H1 (cell line): Measurements from ENCODE around the gene SIGLECL1.

Experiments
- BCL11A ChIP-seq, 2 experiments: IDR thresholded peaks; one replicate each; pipeline ENCODE4 v1.6.1; 2011; ENCODE audit warnings: low read depth in 2 of 2, low read length in 2 of 2, mild to moderate bottlenecking in 2 of 2
- CEBPB ChIP-seq: IDR thresholded peaks from 2 replicates; pipeline ENCODE4 v1.6.1; 2012; ENCODE audit warnings: low read depth, low read length
- CTCF ChIP-seq, 3 experiments: IDR thresholded peaks; 1 replicate in 2 of 3; 2 replicates in 1 of 3; pipeline versions ENCODE4 v1.5.1 to v1.6.1; 2011; ENCODE audit warnings: low read length in 3 of 3, mild to moderate bottlenecking in 3 of 3, inconsistent platforms in 2 of 3, low read depth in 1 of 3, moderate library complexity in 1 of 3; ENCODE audit not compliant: insufficient read depth in 1 of 3; ENCODE audit errors: control extremely low read depth in 1 of 3
- EZH2 ChIP-seq: fragments of 200-600 bp; sonication (generic); IDR thresholded peaks from 2 replicates; pipeline ENCODE4 v1.7.1; 2012; ENCODE audit warnings: low read depth, mild to moderate bottlenecking, moderate library complexity, low read length, inconsistent platforms; ENCODE audit not compliant: severe bottlenecking
- JUND ChIP-seq: IDR thresholded peaks from 2 replicates; pipeline ENCODE4 v1.6.1; 2011; ENCODE audit warnings: mild to moderate bottlenecking, improper control_type of control experiment, low read length
- NRF1 ChIP-seq: IDR thresholded peaks from 2 replicates; pipeline ENCODE4 v1.6.1; 2011; ENCODE audit warnings: mild to moderate bottlenecking, low read depth, low read length, improper control_type of control experiment
- POLR2A ChIP-seq, 2 experiments: IDR thresholded peaks; 1 replicate in 1 of 2; 2 replicates in 1 of 2; pipeline ENCODE4 v1.6.1; 2011; ENCODE audit warnings: low read depth in 2 of 2, low read length in 2 of 2, mild to moderate bottlenecking in 2 of 2; ENCODE audit errors: control extremely low read depth in 1 of 2
- POLR2AphosphoS5 ChIP-seq: IDR thresholded peaks from 2 replicates; pipeline ENCODE4 v1.6.1; 2011; ENCODE audit warnings: low read depth, low read length
- RFX5 ChIP-seq: IDR thresholded peaks from 2 replicates; pipeline ENCODE4 v1.6.1; 2011; ENCODE audit warnings: low read depth, low read length, improper control_type of control experiment, borderline replicate concordance
- RNF2 ChIP-seq: fragments of 200-900, 300-1000 bp; sonication (generic); IDR thresholded peaks from 2 replicates; pipeline ENCODE4 v1.7.1; 2016; ENCODE audit warnings: borderline replicate concordance, low read depth, mild to moderate bottlenecking, antibody characterized with exemption, low read length; ENCODE audit not compliant: poor library complexity, severe bottlenecking; ENCODE audit errors: missing control alignments
- SUZ12 ChIP-seq: fragments of 200-600 bp; sonication (generic); IDR thresholded peaks from 2 replicates; pipeline ENCODE4 v1.6.1; 2012; ENCODE audit warnings: mild to moderate bottlenecking, inconsistent platforms, low read length, moderate library complexity, mixed read lengths
- TF ChIP-seq, protein P1 (sequence below): IDR thresholded peaks from 2 replicates; pipeline ENCODE4 v1.6.1; 2012; ENCODE audit warnings: low read length, inconsistent platforms
- TF ChIP-seq, protein P2 (sequence below): fragments of 300-600 bp; sonication (generic); IDR thresholded peaks from 2 replicates; pipeline ENCODE4 v1.7.1; 2012; ENCODE audit warnings: low read length, moderate library complexity, mild to moderate bottlenecking, inconsistent platforms; ENCODE audit not compliant: insufficient replicate concordance

DNA sequence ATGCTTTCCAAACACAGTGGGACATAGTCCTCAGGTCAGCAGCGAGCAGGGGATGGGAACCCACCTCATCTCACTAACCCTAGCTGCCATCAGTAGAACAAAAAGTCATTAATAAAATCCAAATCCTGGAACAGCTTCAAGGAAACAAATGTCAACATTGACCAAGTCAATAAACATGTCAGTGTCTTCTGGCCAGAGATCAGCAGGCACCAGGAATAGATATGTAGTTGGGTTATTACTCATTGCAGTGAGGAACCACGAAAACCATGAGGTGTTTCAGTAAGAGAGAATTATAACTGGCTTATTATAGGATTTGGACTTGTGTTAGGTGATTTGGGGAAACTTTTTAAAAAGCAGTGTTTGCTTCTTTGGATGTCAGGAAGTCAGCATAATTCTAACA, 43.1 kb upstream of the SIGLECL1 start:
- TF ChIP-seq JUND (no peak), CTCF (IDR thresholded peaks at IDR 0.05; ENCODE audit: control extremely low read depth in 1 of 3, insufficient read depth in 1 of 3, low read depth in 1 of 3, low read length in 3 of 3) (no peak), RNF2 (no peak), POLR2A (IDR thresholded peaks at IDR 0.05; ENCODE audit: control extremely low read depth in 1 of 2, low read depth in 2 of 2, low read length in 2 of 2) (no peak), RFX5 (no peak), NRF1 (no peak), BCL11A (IDR thresholded peaks at IDR 0.05; ENCODE audit: low read depth in 2 of 2, low read length in 2 of 2) (no peak), CEBPB (no peak), EZH2 (no peak), SUZ12 (no peak), POLR2AphosphoS5 (no peak)
- TF ChIP-seq, protein P1, sequence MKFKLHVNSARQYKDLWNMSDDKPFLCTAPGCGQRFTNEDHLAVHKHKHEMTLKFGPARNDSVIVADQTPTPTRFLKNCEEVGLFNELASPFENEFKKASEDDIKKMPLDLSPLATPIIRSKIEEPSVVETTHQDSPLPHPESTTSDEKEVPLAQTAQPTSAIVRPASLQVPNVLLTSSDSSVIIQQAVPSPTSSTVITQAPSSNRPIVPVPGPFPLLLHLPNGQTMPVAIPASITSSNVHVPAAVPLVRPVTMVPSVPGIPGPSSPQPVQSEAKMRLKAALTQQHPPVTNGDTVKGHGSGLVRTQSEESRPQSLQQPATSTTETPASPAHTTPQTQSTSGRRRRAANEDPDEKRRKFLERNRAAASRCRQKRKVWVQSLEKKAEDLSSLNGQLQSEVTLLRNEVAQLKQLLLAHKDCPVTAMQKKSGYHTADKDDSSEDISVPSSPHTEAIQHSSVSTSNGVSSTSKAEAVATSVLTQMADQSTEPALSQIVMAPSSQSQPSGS = no peak
- TF ChIP-seq, protein P2, sequence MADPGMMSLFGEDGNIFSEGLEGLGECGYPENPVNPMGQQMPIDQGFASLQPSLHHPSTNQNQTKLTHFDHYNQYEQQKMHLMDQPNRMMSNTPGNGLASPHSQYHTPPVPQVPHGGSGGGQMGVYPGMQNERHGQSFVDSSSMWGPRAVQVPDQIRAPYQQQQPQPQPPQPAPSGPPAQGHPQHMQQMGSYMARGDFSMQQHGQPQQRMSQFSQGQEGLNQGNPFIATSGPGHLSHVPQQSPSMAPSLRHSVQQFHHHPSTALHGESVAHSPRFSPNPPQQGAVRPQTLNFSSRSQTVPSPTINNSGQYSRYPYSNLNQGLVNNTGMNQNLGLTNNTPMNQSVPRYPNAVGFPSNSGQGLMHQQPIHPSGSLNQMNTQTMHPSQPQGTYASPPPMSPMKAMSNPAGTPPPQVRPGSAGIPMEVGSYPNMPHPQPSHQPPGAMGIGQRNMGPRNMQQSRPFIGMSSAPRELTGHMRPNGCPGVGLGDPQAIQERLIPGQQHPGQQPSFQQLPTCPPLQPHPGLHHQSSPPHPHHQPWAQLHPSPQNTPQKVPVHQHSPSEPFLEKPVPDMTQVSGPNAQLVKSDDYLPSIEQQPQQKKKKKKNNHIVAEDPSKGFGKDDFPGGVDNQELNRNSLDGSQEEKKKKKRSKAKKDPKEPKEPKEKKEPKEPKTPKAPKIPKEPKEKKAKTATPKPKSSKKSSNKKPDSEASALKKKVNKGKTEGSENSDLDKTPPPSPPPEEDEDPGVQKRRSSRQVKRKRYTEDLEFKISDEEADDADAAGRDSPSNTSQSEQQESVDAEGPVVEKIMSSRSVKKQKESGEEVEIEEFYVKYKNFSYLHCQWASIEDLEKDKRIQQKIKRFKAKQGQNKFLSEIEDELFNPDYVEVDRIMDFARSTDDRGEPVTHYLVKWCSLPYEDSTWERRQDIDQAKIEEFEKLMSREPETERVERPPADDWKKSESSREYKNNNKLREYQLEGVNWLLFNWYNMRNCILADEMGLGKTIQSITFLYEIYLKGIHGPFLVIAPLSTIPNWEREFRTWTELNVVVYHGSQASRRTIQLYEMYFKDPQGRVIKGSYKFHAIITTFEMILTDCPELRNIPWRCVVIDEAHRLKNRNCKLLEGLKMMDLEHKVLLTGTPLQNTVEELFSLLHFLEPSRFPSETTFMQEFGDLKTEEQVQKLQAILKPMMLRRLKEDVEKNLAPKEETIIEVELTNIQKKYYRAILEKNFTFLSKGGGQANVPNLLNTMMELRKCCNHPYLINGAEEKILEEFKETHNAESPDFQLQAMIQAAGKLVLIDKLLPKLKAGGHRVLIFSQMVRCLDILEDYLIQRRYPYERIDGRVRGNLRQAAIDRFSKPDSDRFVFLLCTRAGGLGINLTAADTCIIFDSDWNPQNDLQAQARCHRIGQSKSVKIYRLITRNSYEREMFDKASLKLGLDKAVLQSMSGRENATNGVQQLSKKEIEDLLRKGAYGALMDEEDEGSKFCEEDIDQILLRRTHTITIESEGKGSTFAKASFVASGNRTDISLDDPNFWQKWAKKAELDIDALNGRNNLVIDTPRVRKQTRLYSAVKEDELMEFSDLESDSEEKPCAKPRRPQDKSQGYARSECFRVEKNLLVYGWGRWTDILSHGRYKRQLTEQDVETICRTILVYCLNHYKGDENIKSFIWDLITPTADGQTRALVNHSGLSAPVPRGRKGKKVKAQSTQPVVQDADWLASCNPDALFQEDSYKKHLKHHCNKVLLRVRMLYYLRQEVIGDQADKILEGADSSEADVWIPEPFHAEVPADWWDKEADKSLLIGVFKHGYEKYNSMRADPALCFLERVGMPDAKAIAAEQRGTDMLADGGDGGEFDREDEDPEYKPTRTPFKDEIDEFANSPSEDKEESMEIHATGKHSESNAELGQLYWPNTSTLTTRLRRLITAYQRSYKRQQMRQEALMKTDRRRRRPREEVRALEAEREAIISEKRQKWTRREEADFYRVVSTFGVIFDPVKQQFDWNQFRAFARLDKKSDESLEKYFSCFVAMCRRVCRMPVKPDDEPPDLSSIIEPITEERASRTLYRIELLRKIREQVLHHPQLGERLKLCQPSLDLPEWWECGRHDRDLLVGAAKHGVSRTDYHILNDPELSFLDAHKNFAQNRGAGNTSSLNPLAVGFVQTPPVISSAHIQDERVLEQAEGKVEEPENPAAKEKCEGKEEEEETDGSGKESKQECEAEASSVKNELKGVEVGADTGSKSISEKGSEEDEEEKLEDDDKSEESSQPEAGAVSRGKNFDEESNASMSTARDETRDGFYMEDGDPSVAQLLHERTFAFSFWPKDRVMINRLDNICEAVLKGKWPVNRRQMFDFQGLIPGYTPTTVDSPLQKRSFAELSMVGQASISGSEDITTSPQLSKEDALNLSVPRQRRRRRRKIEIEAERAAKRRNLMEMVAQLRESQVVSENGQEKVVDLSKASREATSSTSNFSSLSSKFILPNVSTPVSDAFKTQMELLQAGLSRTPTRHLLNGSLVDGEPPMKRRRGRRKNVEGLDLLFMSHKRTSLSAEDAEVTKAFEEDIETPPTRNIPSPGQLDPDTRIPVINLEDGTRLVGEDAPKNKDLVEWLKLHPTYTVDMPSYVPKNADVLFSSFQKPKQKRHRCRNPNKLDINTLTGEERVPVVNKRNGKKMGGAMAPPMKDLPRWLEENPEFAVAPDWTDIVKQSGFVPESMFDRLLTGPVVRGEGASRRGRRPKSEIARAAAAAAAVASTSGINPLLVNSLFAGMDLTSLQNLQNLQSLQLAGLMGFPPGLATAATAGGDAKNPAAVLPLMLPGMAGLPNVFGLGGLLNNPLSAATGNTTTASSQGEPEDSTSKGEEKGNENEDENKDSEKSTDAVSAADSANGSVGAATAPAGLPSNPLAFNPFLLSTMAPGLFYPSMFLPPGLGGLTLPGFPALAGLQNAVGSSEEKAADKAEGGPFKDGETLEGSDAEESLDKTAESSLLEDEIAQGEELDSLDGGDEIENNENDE = no peak
